Hippocampal formation (tissue), 2 donors: ENCODE data around the gene CST6.
"Not testable (repeated sequence)": the region's sequence is repeated elsewhere in the genome, so short reads cannot be mapped to it uniquely, and the experiment has no call there.

Experiments used
- DNase-seq, 2 donors: peaks; one replicate each; lab custom pipeline; 2025; lab: John Stamatoyannopoulos, UW

CST6 gene

DNA sequence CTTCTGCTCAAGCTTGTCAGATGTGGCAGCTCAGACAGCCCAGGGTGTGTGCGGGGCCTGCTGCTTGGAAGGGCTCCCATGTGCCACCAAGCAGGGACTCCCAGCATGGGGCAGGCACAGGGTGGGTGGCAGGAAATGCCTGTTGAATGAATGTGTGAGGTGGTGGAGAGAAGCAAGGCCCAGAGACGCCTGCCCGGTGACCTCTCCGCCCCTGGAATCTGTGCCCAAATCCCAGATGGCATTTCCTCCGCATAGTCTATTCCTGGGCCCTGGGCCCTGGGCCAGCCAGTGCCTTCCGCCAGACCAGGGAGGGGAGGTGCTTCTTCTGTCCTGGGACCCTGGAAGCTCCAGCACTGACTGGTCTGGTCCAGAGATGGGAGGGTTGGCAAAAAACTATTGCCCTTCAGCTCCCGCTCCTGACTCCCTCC is 3.7 kb downstream of the CST6 start:
- DNase-seq = no peak

DNA sequence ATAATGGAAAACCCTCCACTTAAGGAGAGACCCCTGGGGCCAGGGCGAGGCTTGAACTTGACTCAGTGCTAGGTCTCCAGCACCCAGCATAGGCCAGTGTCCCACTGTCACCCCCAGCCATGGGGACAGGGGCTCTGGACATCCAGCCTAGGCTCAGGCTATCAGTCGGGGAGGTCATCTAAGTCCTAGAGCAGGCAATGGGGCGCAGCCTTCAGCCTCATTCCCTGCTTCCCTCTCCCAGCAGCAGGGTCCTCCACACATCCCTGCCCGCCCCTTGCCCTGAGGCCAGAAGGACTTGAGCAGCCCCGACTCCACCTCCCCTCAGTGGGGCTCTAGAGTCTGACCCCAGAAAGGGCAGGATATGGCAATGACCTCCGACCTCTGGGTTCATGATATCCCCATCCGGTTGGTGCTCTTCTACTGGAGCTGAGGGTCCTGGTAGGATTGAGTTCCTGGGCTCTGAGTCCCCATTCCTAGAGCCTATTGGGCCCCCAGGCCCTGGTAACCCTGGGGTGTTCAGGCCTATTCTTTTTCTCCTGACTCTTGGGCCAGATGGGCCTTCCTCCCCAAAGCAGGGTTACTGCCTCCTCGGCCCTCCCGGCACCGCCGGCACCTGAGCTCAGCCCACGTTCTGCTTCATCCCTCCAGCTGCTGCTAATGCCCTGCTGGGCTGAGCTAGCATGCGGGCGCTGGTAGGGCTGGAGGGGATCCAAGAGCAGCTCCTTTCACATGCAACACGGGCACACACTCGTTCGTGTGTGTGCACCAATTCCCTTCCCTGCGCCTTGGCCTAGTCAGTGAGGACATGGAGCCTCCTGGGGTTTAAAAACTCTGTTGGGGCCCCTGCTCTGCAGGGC is 4.4 kb downstream of the CST6 start:
- DNase-seq = no peak

DNA sequence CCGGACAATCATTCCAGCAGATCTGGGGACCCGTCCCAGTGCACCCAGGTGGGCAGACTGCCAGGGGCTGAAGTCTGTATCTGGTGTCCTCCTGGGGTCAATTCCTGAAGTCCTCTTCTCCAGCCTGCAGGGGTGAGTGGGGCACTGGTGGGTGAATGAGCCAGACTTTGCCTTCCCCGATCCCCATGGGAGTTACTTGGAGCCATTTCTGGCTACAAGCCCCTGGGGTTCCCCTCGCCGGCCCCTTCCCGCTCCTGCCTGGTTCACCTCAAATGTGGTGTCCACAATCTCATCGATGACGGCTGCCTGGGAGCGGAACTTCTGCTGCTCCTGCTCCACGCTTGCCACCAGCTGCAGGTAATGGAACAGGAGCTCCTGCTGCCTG is 5.0 kb downstream of the CST6 start:
- DNase-seq = no peak

DNA sequence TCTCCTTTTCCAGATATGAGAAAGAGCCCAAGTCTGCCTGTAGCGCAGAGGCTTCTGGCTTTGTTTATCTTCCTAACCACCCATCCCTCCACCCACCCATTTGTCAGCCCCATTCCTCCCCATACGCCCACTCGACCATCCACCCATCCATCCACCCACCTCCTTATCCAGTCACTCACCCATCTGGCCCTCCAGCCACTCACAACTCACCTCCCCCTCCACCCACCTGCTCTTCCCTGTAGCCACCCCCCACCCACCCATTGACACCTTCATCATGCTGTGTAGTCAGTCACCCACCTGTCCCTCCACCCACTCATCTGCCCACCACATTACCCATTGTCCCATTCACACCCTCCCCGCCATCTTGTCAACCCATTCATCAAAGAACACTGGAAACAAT is 5.5 kb downstream of the CST6 start:
- no peak for DNase-seq

DNA sequence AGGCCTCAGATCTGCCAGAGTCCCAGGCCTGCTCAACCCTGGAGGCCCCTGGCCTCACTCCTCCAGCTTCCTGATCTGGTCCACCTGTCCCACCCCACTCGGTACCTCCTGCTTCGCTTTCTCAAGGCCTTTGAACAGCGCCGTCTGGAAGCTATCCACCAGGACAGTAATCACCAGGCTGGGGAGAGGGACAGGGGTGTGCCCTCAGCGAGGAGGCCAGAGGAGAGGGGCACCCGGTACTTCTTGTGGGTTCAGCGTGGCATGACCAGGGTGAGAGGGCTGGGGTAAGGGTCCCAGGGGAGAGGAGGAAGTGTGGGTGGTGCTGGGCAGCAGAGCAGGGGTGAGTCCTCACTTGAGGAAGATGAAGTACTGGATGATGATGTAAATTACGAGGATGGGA is 8.4 kb downstream of the CST6 start:
- no peak for DNase-seq

DNA sequence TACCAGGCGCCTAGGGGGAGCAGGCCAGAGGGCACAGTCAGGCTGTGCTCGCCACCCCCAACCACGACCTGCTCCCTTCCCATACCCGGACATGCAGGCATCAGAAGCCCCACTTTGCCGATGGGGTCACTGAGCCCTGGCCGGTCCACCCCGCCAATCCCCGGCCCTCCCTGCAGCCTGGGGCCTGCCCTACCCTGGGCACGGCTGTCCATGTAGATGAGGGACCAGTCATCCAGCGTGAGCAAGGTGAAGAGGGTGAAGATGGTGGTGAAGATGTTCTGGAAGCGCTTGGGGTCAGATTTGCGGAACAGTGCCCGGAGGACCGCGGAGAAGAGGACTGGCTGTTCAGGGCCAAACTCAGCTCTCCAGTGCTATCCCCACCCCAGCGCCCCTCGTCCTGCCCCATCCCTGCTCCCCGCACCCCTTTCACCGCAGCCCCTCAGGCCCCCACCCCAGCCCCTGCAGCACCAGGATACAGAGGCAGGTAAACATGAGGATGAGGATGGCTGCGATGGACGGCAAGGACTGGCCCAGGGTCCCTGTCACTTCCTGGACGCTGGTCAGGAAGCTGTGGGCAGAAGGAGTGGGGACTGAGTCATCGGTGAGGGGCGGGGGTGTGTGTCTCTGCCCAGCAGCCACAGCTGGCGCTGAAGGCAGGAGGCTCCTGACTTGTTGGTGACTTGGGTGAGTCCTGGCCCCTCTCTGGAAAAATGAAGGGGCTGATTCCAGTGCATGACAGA is 9.0 kb downstream of the CST6 start:
- DNase-seq = no peak

DNA sequence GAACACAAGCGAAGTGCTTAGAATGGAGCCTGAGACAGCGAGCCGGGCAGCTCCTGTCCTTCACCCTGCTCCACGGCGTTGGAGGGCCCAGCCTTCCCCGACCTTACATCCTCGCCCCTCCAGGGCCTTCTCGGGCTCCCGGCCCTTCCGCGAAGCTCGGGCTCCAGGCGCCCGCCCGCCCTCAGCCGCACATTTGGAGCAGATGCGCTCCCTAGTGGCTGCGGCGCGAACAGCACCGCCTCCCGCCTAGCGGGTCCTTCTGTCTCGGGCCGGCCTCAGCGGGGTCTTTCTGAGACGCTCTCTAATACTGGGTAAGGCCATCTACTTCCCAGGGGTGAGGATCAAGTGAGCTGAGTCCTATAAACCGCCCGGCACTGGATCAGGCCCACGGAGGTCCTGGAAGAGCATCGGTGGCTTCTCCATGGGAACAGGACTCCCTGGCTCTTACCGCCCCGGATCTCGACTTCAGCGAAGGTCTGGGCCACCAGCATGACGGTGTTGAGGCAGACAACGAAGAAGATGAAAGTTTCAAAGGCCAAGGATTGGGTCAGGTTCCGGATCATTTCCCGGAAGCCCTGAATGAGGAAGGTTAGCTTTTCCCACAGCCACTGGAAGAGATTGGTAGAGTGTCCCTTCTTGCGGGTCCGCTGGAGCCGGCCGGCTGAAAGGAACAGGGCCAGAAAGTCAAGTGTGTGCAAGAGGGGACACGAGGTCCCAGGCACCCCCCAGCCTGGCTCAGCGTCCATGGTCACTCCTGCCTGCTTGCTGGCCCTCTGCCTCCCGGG is 10.8 kb downstream of the CST6 start:
- peak; percentile 15 to 43 for DNase-seq

DNA sequence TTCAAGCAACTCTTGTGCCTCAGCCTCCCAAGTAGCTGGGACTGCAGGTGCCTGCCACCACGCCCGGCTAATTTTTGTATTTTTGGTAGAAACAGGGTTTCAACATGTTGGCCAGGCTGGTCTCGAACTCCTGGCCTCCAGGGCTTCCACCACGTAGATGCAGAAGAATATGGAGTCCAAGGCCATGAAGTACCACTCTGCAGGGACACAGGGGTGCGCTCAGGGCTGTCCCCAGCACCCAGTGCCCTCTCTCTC is 11.3 kb downstream of the CST6 start:
- not testable (repeated sequence) for DNase-seq

DNA sequence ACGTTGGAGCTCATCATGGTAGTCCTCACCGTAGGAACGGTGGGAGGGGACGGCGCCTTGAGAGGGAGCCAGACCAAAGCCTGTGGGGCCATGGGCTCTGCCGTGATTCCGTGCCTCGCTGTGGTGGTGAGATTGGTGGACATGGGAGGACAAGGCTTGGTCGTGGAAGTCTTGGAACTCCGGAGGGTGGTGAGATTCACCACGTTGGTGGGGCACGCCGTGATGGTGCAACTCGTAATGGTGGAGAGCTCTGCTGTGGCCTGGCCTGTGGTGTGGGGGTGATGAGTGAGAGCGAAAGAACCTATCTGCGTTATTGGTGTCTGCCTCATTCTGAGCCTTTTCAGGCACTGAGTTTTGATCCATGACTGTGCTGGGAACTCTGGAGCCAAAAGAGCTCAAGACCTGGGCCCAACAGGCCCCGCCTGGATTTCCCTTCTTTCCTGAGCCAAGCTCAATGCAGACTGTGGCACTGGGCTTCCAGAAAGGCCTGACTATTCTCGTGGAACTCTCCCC is 14.3 kb downstream of the CST6 start, which contains the start of gene CATSPER1:
Gene CATSPER1 (minus strand): TSS at position 463 of the 513 bp plus-strand sequence. CDS start 100 bp downstream, at position 363.
- no peak for DNase-seq

DNA sequence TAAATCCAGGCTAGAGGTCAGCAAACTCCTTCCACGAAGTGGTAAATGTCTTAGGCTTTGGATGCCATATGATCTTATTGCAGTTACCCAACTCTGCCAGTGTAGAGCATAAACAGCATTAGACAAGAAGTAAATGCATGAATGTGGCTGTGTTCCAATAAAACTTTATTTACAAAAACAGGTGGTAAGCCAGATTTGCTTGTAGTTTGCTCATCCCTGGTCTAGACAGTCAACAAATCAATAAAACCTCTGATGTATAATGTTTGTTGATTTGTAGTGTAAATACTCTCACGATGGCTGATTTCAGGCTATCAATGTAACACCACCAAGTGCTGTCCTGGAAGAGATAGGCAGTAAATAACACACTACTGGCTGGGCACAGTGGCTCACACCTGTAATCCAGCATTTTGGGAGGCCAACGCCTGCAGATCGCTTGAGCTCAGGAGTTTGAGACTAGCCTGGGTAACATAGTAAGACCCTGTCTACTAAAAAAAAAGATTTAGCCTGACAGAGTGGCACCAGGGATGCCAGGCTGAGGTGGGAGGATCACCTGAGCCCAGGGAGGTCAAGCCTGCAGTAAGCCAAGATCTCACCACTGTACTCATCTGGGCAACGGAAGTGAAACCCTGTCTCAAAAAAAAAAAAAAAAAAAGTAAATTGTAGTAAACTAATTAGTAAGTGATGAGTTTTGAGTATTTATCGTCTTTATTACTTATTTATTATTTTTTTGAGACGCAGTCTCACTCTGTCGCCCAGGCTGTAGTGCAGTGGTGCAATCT is 21.3 kb downstream of the CST6 start:
- DNase-seq = no peak

DNA sequence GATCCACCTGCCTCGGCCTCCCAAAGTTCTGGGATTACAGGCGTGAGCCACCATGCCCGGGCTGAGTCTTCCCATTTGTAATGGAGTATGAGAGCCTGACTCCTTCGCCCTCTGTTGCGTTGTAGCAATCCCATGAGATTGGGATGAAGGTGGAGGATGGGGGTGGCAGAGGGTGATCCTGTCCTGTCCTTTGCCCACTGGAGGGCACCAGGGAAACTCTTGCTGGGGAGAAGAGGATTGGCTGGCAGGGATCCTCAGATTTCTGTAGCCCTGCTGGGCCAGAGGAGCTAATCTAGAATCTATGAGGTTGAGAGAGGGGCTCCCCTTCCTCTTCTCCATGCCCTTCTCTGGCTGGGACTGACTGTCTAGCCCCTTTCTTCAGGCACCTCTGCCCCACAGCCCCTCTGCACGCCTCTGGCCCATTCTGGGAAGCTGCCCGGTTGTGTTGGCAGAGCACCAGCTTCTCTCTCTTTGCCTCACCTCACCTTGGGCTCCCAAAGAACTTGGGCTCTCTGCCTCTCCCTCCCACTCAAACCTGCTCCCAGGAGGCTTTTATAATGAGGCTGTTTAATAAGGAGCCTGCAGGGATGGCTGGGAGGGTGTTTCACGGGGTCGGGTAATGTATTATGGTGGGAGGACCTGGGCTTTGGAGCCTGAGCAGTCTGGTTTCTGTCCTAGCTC is 24.0 kb downstream of the CST6 start:
- no peak for DNase-seq

DNA sequence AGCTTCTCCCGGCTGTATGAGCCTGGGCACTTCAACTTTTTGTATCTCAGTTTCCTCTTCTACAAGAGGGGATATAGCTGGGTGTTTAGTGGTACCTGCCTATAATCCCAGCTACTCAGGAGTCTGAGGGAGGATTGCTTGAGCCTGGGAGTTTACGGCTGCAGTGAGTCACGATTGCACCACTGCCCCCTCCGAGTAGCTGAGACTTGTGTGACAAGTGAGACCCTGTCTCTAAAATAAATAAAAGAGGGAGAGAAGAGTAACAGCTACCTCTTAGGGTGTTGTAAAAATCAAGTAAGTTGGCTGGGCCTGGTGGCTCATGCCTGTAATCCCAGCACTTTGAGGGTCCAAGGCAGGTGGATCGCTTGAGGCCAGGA is 24.5 kb downstream of the CST6 start:
- no peak for DNase-seq

DNA sequence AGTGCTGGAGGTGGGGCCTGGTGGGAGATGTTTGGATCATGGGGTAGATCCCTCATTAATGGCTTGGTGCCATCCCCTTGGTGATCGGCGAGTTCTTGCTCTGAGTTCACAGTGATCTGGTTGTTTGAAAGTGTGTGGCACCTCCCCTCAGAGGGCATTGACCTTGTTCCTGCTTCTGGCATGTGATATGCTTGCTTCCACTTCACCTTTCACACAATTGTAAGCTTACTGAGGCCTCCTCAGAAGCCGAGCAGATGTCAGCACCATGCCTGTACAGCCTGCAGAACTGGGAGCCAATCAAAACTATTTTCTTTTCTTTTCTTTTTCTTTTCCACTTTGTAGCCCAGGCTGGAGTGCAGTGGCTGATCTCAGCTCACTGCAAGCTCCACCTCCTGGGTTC is 25.5 kb downstream of the CST6 start:
- no peak for DNase-seq

DNA sequence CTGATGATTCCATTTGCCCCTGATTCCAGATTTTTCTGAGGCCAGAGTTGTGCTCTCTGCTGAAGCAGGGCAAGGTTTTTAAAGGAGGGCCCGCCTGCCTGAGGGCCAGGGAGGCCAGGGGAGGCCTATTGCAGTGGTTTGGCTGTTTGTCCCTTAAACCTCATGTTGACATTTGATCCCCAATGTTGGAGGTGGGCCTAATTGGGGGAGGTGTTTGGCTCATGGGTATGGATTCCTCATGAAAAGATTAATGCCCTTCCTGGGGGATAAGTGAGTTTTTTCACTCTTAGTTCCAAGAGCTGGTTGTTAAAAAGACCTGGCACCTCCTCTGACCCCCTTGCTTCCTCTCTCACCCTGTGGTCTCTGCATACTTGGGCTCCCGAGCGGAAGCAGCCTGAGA is 28.0 kb downstream of the CST6 start:
- DNase-seq = no peak

DNA sequence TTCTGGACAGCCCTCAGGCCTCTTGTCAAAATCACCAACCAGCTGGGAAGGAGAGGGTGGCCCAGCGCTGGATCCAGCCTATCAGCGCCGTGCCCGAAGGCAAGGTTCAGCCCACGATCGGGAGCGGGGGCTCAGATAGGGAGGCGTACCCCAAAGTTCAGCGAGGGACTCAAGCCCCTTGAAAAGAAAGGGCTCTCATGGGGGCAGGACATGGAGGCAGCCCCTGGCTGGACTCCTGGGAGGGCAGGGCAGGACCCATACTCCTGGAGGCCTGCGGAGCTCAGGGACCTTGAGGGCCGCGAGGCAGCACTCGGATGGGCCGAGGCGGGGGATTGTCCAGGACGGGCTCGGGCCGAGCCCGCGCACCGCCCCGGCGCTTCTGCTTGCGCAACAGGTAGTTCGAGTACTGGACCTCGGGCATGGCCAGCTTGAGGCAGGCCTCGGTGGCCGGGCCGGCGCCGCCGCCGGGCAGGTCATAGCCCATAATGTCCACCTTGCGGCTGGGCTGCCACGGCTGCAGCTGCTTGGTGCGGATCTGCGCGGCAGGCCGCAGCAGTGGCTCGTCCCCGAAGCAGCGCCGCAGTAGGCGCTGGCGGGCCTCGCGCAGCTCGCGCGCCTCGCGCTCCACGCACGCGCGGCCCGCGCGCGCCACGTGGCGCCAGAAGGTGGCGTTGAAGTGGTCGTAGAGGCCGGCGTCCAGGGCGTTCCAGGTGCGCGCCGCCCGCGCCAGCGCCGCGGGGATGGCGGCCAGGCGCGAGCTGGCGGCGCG is 30.6 kb downstream of the CST6 start:
- DNase-seq = no peak

DNA sequence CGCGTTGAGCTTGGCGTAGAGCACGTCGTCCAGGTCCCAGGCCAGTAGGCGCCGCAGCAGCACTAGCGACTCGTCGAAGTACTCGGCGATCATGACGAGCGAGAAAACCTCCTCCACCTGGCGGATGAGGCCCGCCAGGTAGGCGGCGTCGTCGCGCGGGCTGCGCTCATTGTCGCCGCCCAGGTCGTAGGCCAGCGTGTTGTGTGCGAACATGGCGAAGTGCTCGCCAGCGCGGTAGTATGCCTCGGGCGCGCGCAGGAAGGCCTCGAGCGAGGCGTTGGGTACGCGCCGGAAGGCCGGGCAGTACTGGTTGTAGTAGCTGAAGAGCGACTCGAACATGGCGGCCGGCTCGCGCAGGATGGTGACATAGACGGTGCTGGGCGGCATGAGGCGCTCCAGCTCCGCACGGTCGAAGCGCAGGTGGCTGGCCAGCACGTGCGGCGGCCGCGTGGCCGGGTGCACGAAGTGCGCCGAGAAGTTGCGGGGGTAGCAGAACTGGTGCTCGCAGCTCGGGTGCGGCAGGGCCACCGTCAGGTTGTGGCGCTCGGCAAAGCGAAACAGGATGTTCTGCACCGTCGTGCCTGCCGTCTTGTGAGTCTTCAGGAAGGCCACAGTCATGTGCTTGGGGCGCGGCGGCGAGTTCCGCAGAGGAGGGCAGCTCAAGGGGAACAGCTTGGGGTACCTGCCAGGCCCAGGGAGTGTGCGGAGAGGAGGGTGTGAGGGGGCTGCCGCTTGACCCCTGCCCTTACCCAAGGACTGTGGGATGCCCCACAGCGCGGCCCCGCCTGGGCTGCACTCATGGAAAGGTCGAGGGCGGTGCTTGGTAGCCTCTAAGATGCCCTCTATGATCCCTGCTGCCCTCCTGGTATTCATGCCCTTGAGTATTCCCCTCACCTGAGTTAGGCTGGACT is 31.4 kb downstream of the CST6 start:
- no peak for DNase-seq

DNA sequence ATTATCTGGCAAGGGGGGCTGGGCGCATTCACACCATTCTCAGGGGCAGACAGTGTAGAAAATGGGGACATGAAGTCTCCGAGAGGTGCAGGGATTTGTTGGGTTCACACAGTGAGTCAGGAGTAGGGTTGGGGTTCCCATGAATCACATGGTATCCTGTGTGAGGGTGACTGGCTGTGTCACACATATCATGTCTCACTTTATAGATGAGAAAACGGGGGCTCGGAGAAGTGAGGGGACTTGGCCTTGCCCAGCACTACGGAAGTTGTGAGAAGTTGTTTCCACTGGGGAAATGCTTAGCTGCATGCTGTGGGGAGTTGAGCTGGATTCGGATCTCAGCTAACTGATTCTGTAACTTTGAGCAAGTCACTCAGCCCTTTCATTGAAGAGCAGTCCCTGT is 32.9 kb downstream of the CST6 start:
- DNase-seq = no peak

DNA sequence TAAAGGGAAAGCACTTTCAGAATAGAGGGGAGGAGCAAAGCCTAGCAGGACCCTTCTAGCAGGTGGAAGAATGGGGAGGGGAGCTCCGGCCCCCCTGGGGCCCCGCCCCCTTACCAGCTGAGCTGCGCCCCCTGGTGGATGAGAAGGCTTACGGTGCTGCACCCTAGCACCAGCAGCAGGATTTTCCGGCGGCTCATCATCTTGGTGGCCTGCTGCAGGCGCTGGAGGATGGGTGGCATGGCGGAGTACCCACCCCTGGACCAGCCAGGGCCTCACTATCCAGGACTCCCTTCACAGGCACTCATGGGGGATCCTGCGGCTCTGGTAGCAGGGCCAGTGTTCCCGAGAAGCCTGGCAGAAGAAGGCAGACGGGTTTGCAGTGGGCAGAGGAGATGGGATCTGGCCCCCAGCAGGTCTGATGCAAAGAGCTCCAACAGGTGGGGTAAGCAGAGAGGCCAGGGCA is 33.4 kb downstream of the CST6 start:
- DNase-seq = peak; percentile 64 to 70

DNA sequence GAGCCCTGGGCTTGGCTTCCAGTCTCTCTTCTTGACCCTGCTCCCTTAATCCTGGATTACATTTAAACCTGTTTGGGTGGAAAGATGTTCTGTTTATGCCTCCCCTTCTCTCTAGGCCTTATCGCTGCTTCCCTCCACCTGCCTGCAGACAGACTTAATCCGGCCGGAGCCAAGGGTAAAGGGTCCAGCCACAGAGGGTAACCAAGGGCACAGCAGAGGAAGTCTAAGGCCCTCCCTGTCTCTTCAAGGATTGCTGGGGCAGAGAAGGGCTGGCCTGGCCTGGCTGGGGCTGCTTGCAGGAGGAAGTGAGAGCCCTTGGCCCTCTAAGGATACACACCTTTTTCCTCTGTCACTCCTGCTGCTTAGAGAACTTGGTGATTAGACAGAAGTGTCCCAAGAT is 35.1 kb downstream of the CST6 start:
- DNase-seq = no peak
